Trophoblast cell (in vitro differentiated cells and primary cell): ENCODE results near the gene ATP1A1.

Experiments
- DNase-seq, 2 donors: peaks; one replicate each; pipeline ENCODE4 v3.0.0-alpha.2; 2016
- H2AFZ ChIP-seq: 2 replicates; pipeline ENCODE4 v1.6.1; 2013; ENCODE audit warnings: low read length, moderate library complexity, mild to moderate bottlenecking; ENCODE audit not compliant: insufficient read depth, poor library complexity
- H2AK5ac ChIP-seq: 2 replicates; pipeline ENCODE4 v1.6.1; 2013; ENCODE audit warnings: mild to moderate bottlenecking, low read length
- H2BK120ac ChIP-seq: 2 replicates; pipeline ENCODE4 v1.6.1; 2013; ENCODE audit warnings: low read length, mild to moderate bottlenecking, moderate library complexity; ENCODE audit not compliant: insufficient read depth, poor library complexity
- H2BK12ac ChIP-seq: 2 replicates; pipeline ENCODE4 v1.6.1; 2013; ENCODE audit warnings: mild to moderate bottlenecking, low read length, moderate library complexity
- H2BK5ac ChIP-seq: 2 replicates; pipeline ENCODE4 v1.6.1; 2013; ENCODE audit warnings: low read length, low read depth, moderate library complexity, mild to moderate bottlenecking; ENCODE audit not compliant: poor library complexity
- H3K14ac ChIP-seq: 2 replicates; pipeline ENCODE4 v1.6.1; 2013; ENCODE audit warnings: mild to moderate bottlenecking, low read length
- H3K18ac ChIP-seq: 2 replicates; pipeline ENCODE4 v1.6.1; 2013; ENCODE audit warnings: mild to moderate bottlenecking, low read length
- H3K23ac ChIP-seq: 2 replicates; pipeline ENCODE4 v1.6.1; 2013; ENCODE audit warnings: low read length
- H3K27ac ChIP-seq: 2 replicates; pipeline ENCODE4 v1.5.1; 2013; ENCODE audit warnings: low read depth, mild to moderate bottlenecking, inconsistent platforms, low read length, moderate library complexity
- H3K27me3 ChIP-seq: 2 replicates; pipeline ENCODE4 v1.6.1; 2013; ENCODE audit warnings: inconsistent platforms, mild to moderate bottlenecking, low read length, moderate library complexity; ENCODE audit not compliant: insufficient read depth
- H3K36me3 ChIP-seq, 2 experiments: 1 replicate in 1 of 2; 2 replicates in 1 of 2; pipeline ENCODE4 v1.6.1; 2013; ENCODE audit warnings: low read length in 2 of 2, mild to moderate bottlenecking in 2 of 2, moderate library complexity in 1 of 2; ENCODE audit not compliant: insufficient read depth in 2 of 2, control insufficient read depth in 1 of 2
- H3K4ac ChIP-seq: 2 replicates; pipeline ENCODE4 v1.6.1; 2013; ENCODE audit warnings: low read depth, mild to moderate bottlenecking, low read length, moderate library complexity
- H3K4me1 ChIP-seq, 2 experiments: 1 replicate in 1 of 2; 2 replicates in 1 of 2; pipeline ENCODE4 v1.6.1; 2013; ENCODE audit warnings: low read length in 2 of 2, mild to moderate bottlenecking in 2 of 2, moderate library complexity in 1 of 2; ENCODE audit not compliant: insufficient read depth in 2 of 2, control insufficient read depth in 1 of 2
- H3K4me2 ChIP-seq: 2 replicates; pipeline ENCODE4 v1.6.1; 2013; ENCODE audit warnings: inconsistent platforms, mild to moderate bottlenecking, low read length, moderate library complexity
- H3K4me3 ChIP-seq: 2 replicates; pipeline ENCODE4 v1.5.1; 2013; ENCODE audit warnings: mild to moderate bottlenecking, low read depth, low read length, inconsistent platforms
- H3K79me1 ChIP-seq: one replicate; pipeline ENCODE4 v1.6.1; 2013; ENCODE audit warnings: low read length
- H3K79me2 ChIP-seq: 2 replicates; pipeline ENCODE4 v1.6.1; 2013; ENCODE audit warnings: low read length, mild to moderate bottlenecking; ENCODE audit not compliant: control insufficient read depth, insufficient read depth, poor library complexity
- H3K9ac ChIP-seq: 2 replicates; pipeline ENCODE4 v1.6.1; 2013; ENCODE audit warnings: mild to moderate bottlenecking, low read length
- H3K9me3 ChIP-seq: 2 replicates; pipeline ENCODE4 v1.6.1; 2013; ENCODE audit warnings: low read depth, mild to moderate bottlenecking, control low read depth, inconsistent platforms, low read length; ENCODE audit not compliant: insufficient read depth
- H4K12ac ChIP-seq: 2 replicates; pipeline ENCODE4 v1.6.1; 2013; ENCODE audit warnings: low read depth, mild to moderate bottlenecking, low read length, moderate library complexity
- H4K8ac ChIP-seq: 2 replicates; pipeline ENCODE4 v1.6.1; 2013; ENCODE audit warnings: low read depth, mild to moderate bottlenecking, low read length, moderate library complexity
- H4K91ac ChIP-seq: one replicate; pipeline ENCODE4 v1.6.1; 2013; ENCODE audit warnings: low read depth, mild to moderate bottlenecking, low read length, moderate library complexity
- WGBS: extraction: QIAGEN DNeasy Blood & Tissue Kit; methylation state at CpG from one replicate; pipeline ENCODE4 v1.1.7; 2013; ENCODE audit warnings: missing lambda C conversion rate; ENCODE audit not compliant: insufficient read length, insufficient coverage; ENCODE audit errors: extremely low coverage; 5-methylcytosine and 5-hydroxymethylcytosine counted together

Gene ATP1A1

DNA sequence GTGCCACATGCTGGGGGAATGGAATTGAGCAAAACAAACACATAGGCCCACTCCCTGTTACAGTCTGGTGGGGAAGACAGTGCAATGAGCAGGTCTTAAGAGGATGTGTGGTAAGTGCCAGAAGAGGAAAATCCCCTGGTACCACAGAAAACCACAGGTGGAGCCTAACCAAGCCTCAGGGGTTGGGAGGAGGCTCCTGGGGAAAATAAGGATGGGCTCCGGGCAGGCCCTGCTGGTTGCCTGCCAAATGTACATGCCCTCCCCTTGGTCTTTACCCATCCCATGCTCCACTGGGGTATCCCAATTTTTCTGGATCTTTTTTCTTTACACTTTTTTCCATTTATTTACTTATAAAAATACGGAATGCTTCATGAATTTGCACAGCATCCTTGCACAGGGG is 40.4 kb downstream of the ATP1A1 start:
- Histone ChIP-seq H3K4ac (no peak overlapping the region), H2AK5ac (no peak overlapping the region), H3K27ac (no peak overlapping the region), H4K12ac (no peak overlapping the region), H3K14ac (no peak overlapping the region), H3K4me1 (peaks cover 9 to 10% of the 10 kb centered on the region in 2 experiments), H3K18ac (no peak overlapping the region), H3K9ac (no peak overlapping the region), H2BK12ac (no peak overlapping the region), H3K4me3 (no peak overlapping the region), H3K23ac (no peak overlapping the region), H3K36me3 (peaks cover 0 to 2% of the 10 kb centered on the region in 2 experiments), H4K8ac (no peak overlapping the region), H2BK5ac (no peak overlapping the region), H4K91ac (no peak overlapping the region), H3K9me3 (no peaks in the 10 kb centered on the region), H2AFZ (no peak overlapping the region), H3K79me2 (peaks cover 6% of the 10 kb centered on the region), H3K27me3 (no peaks in the 10 kb centered on the region), H3K79me1 (peaks cover 6% of the 10 kb centered on the region), H2BK120ac (no peak overlapping the region), H3K4me2 (no peak overlapping the region)
- WGBS = no CpG with 5 or more reads among the region's 2 CpGs
- no peak for DNase-seq

DNA sequence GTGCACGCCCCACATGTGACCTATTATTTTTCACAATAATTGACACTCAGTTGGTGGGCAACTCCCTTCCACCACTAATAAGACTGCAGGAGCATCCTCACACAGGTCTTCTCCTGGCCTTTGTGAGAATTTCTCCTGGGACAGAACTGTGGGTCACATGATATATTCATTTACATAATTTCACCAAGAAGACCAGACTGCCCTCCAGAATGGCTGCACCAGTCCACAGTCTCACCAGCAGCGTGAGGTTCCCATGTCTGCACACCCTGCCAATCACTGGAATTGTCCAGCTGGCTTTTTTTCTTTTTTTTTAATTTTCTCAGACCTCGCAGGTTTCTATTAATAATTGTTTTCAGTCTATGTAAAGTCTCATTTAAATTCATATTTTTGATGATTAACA is 41.3 kb downstream of the ATP1A1 start:
- Histone ChIP-seq H3K79me1 (peaks cover 9% of the 10 kb centered on the region), H2AK5ac (no peak overlapping the region), H3K4me3 (no peak overlapping the region), H3K4me2 (no peak overlapping the region), H3K18ac (no peak overlapping the region), H3K27ac (no peak overlapping the region), H3K4me1 (peaks cover 9 to 10% of the 10 kb centered on the region in 2 experiments), H3K9ac (no peak overlapping the region), H2AFZ (no peak overlapping the region), H3K27me3 (no peaks in the 10 kb centered on the region), H4K8ac (no peak overlapping the region), H3K14ac (no peak overlapping the region), H3K36me3 (no peaks in the 10 kb centered on the region), H4K12ac (no peak overlapping the region), H3K79me2 (peaks cover 8% of the 10 kb centered on the region), H2BK120ac (no peak overlapping the region), H4K91ac (no peak overlapping the region), H3K4ac (no peak overlapping the region), H2BK12ac (no peak overlapping the region), H3K23ac (no peak overlapping the region), H2BK5ac (no peak overlapping the region), H3K9me3 (no peaks in the 10 kb centered on the region)
- no peak for DNase-seq
- WGBS = no CpG with 5 or more reads among the region's 3 CpGs

DNA sequence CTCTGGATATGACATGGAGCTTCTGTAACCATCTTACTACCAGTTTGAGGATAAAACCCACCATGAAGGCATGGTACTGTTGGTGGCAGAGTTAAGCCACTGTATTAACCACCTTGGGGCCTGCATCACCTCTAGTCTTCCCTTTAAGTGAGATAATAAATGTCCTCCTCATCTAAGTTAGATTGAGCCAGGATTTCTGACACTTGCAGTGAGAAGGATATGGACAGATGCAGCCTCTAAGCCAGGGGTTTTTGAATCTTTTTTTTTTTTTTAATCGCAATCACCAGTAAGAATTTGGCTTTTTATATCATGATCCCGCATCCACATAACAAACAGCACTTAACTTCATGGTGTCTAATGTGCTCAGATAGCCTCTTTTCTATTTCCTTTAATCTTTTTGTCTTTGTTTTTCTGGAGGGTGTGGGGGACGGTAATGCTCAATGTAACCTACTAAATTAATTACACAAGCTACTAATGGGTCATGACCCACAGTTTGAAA is 42.2 kb downstream of the ATP1A1 start:
- no peak overlapping the region for H2BK5ac ChIP-seq
- no peak overlapping the region for H2AK5ac ChIP-seq
- no peaks in the 10 kb centered on the region for H3K9me3 ChIP-seq
- no peak overlapping the region for H3K23ac ChIP-seq
- H3K9ac ChIP-seq = no peak overlapping the region
- no peak overlapping the region for H4K12ac ChIP-seq
- no CpG with 5 or more reads among the region's 3 CpGs for WGBS
- H3K14ac ChIP-seq = no peak overlapping the region
- no peak overlapping the region for H4K91ac ChIP-seq
- no peak overlapping the region for H3K27ac ChIP-seq
- no peak overlapping the region for H3K4ac ChIP-seq
- no peak overlapping the region for H3K18ac ChIP-seq
- peaks cover 9 to 10% of the 10 kb centered on the region in 2 experiments for H3K4me1 ChIP-seq
- H2BK12ac ChIP-seq = no peak overlapping the region
- no peak overlapping the region for H3K4me2 ChIP-seq
- no peak overlapping the region for H4K8ac ChIP-seq
- H2AFZ ChIP-seq = no peak overlapping the region
- H3K79me1 ChIP-seq = peaks cover 9% of the 10 kb centered on the region
- DNase-seq = no peak
- H3K79me2 ChIP-seq = peaks cover 8% of the 10 kb centered on the region
- no peak overlapping the region for H2BK120ac ChIP-seq
- H3K27me3 ChIP-seq = no peaks in the 10 kb centered on the region
- H3K36me3 ChIP-seq = no peaks in the 10 kb centered on the region
- no peak overlapping the region for H3K4me3 ChIP-seq

DNA sequence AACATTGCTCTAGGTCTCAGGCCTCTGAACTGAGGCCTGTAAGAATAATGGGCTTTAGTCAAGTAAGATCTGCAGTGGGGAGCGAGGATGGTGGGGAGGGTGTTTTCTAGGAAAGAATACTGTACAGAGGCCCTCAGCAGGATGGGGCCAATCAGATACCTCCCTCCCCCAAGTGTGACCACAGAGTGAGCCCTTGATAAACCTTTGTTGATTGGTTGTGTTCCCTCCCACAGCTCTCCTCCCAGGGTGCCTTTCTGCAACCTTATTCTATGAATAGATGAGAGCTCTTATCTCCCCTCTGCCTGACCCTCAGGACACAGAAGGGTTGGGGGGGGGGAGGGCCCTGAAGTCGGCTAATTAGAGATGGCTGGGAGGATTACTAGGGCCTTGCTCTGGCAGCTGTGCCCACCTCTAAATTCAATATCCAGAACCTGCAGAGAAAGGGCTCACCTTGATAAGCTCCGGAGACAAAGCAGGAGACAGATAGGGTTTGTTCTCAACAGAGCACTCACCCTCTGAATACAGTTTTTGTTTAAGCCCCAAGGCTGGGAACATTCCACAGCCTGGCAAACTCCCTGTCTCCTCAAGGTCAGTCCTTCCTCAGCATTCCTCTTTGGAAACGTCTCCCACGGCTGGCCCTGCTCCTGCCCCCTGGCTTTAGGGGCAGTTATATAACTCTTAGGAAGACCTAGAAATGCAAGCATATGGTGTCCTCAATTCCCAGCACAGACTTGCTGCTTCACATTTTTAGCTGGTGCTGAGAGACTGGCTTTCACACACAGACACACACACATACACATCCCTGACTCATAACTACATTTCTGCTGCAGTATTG is 42.9 kb downstream of the ATP1A1 start:
- Histone ChIP-seq H4K12ac (no peak overlapping the region), H2BK5ac (no peak overlapping the region), H3K79me1 (peaks cover 9% of the 10 kb centered on the region), H3K27me3 (no peaks in the 10 kb centered on the region), H2AK5ac (no peak overlapping the region), H3K4me1 (peaks cover 9 to 10% of the 10 kb centered on the region in 2 experiments), H3K4me3 (no peak overlapping the region), H3K18ac (no peak overlapping the region), H3K9ac (no peak overlapping the region), H2BK12ac (no peak overlapping the region), H3K27ac (no peak overlapping the region), H2BK120ac (no peak overlapping the region), H3K36me3 (no peaks in the 10 kb centered on the region), H4K91ac (no peak overlapping the region), H3K4ac (no peak overlapping the region), H3K79me2 (peaks cover 8% of the 10 kb centered on the region), H2AFZ (no peak overlapping the region), H3K9me3 (no peaks in the 10 kb centered on the region), H4K8ac (no peak overlapping the region), H3K14ac (no peak overlapping the region), H3K23ac (no peak overlapping the region), H3K4me2 (no peak overlapping the region)
- no peak for DNase-seq
- no CpG with 5 or more reads among the region's 5 CpGs for WGBS
